ACC112 (cell line): ENCODE data around the gene ABHD16B.

Experiments used
- H2AFZ ChIP-seq: fragments of 200-600 bp; sonication (generic); one replicate; pipeline ENCODE4 v1.6.0; 2017; ENCODE audit warnings: antibody characterized with exemption, low read length; ENCODE audit not compliant: unreplicated experiment
- H3K27ac ChIP-seq: fragments of 200-600 bp; sonication (generic); 2 replicates; pipeline ENCODE4 v1.5.1; 2014; ENCODE audit warnings: low read depth, mild to moderate bottlenecking, antibody characterized with exemption, low read length, moderate library complexity
- H3K27me3 ChIP-seq: fragments of 200-600 bp; sonication (generic); 2 replicates; pipeline ENCODE4 v1.6.1; 2014; ENCODE audit warnings: mild to moderate bottlenecking, antibody characterized with exemption, low read length, moderate library complexity, mixed read lengths; ENCODE audit not compliant: insufficient read depth
- H3K36me3 ChIP-seq: fragments of 200-600 bp; sonication (generic); 2 replicates; pipeline ENCODE4 v1.6.1; 2016; ENCODE audit warnings: mild to moderate bottlenecking, antibody characterized with exemption, low read length, moderate library complexity, mixed read lengths; ENCODE audit not compliant: insufficient read depth
- H3K4me1 ChIP-seq: fragments of 200-600 bp; sonication (generic); one replicate; pipeline ENCODE4 v1.6.1; 2016; ENCODE audit warnings: low read length, mixed read lengths; ENCODE audit not compliant: insufficient read depth, unreplicated experiment, control insufficient read depth
- H3K4me3 ChIP-seq: fragments of 200-600 bp; sonication (generic); 2 replicates; pipeline ENCODE4 v1.5.1; 2014; ENCODE audit warnings: mild to moderate bottlenecking, low read depth, low read length
- H3K79me2 ChIP-seq: fragments of 200-600 bp; sonication (generic); one replicate; pipeline ENCODE4 v1.6.0; 2016; ENCODE audit warnings: low read length; ENCODE audit not compliant: control insufficient read depth, unreplicated experiment, insufficient read depth

ABHD16B gene

DNA sequence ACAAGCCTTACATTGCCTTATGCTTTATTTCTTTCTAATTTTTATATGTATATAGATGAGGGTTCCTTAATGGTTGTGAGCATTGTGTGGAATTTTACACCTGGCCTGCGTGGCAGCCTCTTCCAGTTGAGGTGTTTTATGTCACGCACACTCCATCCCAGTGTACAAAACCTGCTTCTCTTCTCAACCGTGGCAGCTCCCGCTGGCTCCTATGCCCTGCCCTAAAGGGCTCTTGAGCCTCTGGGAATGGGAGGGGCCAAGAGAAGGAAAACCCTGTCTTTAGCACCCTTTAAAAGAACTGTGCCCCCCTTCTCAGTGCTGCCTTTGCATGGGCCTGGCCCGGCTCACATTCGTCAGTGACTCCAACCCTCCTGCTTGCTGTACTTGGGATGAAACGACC is 29.3 kb downstream of the ABHD16B start:
- peaks cover 8% of the 10 kb centered on the region for H3K4me1 ChIP-seq
- peaks cover 3% of the 10 kb centered on the region for H3K79me2 ChIP-seq
- no peak overlapping the region for H3K4me3 ChIP-seq
- H3K36me3 ChIP-seq = peaks cover 3% of the 10 kb centered on the region; the same call in 1 of the 2 replicates
- H3K27ac ChIP-seq = no peak overlapping the region
- no peaks in the 10 kb centered on the region for H3K27me3 ChIP-seq
- no peak overlapping the region for H2AFZ ChIP-seq

DNA sequence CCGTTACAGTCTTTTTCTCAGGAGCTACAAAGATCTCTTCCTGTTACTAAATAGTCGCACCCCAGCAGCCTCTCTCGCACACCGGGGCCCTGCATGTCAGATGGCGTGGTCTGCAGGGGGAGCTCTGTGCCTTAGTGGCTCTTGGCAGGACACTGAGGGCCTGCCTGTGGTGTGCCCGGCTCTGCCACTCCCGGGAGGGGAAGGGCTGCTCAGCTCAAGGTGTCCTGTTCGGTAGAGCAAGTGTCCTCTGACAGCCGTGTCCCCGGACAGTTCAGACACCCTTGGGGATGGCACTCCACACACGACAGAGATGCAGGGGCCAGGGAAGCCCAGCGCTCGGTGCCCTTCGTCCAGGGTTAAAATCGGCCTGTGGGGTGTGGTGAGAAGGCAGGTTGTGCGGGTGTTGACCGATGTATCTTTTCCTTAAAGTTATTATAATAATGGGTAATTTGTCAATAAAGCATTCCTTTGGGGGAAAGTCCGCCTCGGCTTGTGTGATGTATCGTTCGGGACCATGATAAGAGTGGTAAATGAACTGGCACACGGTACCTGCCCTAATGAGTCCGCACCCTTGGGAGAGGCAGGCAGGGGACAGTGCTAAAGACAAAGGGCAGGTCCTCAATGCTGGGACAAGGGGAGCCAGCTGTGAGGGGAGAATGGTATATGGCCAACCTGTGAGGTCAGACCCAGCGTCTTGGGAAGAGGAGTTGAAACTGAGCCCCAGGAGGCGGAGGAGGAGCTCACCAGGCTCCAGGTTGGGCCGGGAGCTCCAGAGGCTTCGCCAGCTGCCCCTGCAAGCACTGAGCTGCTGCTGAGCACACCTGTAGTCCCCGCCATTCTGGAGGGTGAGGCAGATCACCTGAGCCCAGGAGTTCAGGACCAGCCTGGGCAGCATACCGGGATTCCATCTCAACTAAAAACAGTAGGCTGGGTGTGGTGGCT is 30.0 kb downstream of the ABHD16B start:
- Histone ChIP-seq H3K36me3 (peaks cover 3% of the 10 kb centered on the region; the same call in 1 of the 2 replicates), H2AFZ (no peak overlapping the region), H3K27me3 (no peaks in the 10 kb centered on the region), H3K27ac (no peak overlapping the region), H3K4me3 (no peak overlapping the region), H3K79me2 (peaks cover 10% of the 10 kb centered on the region), H3K4me1 (peaks cover 8% of the 10 kb centered on the region)

DNA sequence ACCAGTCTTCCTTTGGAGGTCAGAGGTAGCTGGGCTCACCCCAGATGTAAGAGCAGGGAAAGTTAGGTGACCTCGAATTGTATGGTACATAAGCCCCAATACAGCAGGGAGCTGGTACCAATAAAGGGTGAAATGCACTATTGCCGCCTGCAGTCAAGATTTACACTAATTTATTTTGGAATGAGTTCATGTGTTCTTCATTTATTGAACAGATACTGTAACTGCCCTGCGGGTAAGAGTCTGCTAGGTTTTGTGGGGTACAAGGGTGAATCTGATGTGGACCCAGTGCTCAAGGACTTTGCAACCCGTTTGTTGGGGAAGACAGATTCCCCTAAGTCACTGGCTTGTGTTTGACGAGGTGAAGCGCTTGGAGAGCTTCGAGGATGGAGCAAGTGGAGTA is 31.1 kb downstream of the ABHD16B start:
- peaks cover 8% of the 10 kb centered on the region for H3K4me1 ChIP-seq
- H3K4me3 ChIP-seq = no peak overlapping the region
- H3K27me3 ChIP-seq = no peaks in the 10 kb centered on the region
- peaks cover 19% of the 10 kb centered on the region for H3K79me2 ChIP-seq
- no peak overlapping the region for H2AFZ ChIP-seq
- no peak overlapping the region for H3K27ac ChIP-seq
- H3K36me3 ChIP-seq = peaks cover 3% of the 10 kb centered on the region; the same call in 1 of the 2 replicates

DNA sequence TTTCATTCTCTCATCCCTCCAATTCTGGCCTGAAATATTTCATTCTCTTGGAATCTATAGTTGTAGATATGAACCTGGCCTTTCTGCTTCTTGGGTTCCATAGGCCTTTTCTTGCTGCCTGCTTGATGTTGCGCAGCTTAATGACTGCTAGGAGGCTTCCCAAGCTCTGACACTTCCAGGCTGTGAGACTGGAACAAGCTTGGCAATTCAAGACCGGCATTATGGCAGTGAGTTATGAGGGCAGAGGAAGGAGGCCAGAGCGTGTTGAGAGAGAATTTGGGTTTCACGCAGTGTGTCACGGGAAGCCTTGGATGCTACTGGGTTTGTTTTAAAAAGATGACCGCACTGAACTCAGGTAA is 32.7 kb downstream of the ABHD16B start:
- Histone ChIP-seq H3K27me3 (no peaks in the 10 kb centered on the region), H3K79me2 (peaks cover 35% of the 10 kb centered on the region), H2AFZ (no peak overlapping the region), H3K36me3 (peaks cover under 1% of the 10 kb centered on the region; the same call in 1 of the 2 replicates), H3K4me3 (peak overlapping the region; percentile 74), H3K27ac (no peak overlapping the region), H3K4me1 (peaks cover 8% of the 10 kb centered on the region)

DNA sequence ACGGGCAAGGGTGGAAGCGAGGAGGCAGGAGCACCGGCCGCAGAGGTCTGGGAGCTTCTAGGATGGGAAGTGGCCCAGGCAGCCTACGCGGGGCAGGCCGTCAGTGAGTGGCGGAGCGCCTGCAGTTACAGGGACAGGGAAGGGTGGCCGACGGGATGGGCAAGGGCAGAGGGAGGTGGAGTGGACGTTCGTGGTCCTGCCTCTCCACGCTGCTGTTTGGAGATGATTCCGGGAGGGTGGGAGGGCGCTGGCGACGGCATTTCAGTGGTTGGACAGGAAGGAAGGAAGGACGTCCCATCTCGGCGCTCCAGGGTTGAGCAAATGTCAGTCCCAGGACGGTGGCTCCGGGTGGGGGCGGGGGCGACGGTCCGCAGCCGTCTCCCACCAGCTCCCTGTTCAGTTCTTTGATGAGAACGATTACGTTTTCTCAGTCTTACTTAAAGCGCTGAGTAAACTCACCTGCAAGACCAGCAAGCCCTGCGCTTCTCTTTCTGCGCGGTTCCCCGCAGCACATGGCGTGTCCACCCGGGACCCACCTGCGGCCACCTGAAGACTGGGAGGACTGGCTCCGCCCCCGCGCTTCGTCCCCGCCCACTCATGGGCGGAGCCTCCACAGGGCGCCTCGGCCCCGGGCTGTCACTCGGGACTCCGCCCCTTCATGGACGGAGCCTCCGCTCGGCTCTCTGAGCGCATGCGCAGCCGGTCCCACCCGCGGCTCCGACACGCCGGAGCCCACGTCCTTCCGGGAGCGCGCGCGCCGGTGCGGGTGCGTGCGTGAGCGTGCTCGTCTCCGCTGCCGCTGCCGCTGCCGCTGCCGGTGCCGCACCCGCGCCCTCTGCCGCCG is 33.3 kb downstream of the ABHD16B start, which contains the start of gene DNAJC5:
Gene DNAJC5, plus strand, starts transcription at position 769 of the 844 bp plus-strand sequence. CDS start 33,220 bp downstream, outside the sequence.
- Histone ChIP-seq H3K4me1 (peaks cover 6% of the 10 kb centered on the region), H3K27me3 (no peaks in the 10 kb centered on the region), H3K4me3 (peak within 1 kb of the TSS; percentile 88), H2AFZ (peak within 1 kb of the TSS; percentile 72), H3K79me2 (peaks cover 41% of the 10 kb centered on the region), H3K27ac (peak within 1 kb of the TSS; percentile 79), H3K36me3 (no peaks in the 10 kb centered on the region)

DNA sequence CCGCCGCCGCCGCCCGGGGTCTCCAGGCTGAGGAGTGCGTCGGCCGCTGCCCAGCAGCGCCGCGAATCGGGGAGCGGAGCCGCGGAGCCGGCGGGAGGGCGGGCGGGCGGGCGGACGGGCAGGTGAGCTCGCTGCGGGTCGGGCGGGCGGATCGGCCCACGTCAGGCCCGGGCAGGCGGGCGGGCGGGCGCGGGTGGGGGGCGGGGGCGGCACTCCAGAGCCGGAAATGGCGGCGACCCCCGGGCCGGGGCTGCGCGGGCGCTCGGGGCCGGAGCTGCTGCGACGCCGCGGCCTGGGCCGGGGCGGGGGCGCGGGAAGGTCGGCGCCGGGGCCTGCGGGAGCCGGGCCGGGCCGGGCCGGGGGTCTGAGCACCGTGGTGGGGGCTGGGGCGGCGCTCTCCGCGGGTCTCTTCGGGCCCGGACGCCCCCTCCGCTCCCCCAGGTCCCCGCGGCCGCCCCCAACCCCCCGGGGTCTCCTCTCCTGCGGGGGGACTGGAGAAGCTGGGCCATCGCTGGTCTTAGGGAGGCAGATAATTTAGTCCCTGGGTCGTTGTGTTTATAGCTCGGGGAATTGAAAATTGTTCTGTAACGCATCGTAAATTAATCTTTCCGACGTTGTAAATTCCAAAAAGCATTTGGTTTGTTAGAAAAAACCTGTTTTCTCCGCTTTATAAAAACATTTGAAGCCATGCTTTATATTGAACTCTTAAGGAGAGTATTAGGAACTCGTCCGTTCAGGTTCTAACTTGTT is 34.1 kb downstream of the ABHD16B start:
- peak overlapping the region; percentile 79 for H3K27ac ChIP-seq
- H3K79me2 ChIP-seq = peaks cover 47% of the 10 kb centered on the region
- peak overlapping the region; percentile 88 for H3K4me3 ChIP-seq
- H2AFZ ChIP-seq = no peak overlapping the region
- no peaks in the 10 kb centered on the region for H3K27me3 ChIP-seq
- H3K36me3 ChIP-seq = no peaks in the 10 kb centered on the region
- H3K4me1 ChIP-seq = no peaks in the 10 kb centered on the region

DNA sequence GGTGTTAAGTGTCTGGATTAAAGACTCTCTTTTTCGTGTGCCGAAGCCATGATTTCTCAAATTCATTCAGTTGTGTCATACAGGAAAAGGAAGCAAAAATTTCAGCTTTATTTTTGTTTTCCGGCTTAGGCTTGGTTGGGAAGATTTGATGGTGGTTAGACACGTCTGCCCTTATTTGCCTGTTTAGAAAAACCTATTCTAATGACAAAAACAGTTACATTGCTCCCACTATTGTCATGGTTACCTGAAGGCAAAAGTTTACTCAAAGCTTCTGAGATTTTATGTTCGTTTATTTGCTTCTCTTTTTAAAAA is 34.6 kb downstream of the ABHD16B start:
- Histone ChIP-seq H3K27me3 (no peaks in the 10 kb centered on the region), H3K79me2 (peaks cover 52% of the 10 kb centered on the region), H3K36me3 (no peaks in the 10 kb centered on the region), H3K27ac (peak overlapping the region; percentile 79), H3K4me1 (no peaks in the 10 kb centered on the region), H3K4me3 (peak overlapping the region; percentile 88), H2AFZ (no peak overlapping the region)

DNA sequence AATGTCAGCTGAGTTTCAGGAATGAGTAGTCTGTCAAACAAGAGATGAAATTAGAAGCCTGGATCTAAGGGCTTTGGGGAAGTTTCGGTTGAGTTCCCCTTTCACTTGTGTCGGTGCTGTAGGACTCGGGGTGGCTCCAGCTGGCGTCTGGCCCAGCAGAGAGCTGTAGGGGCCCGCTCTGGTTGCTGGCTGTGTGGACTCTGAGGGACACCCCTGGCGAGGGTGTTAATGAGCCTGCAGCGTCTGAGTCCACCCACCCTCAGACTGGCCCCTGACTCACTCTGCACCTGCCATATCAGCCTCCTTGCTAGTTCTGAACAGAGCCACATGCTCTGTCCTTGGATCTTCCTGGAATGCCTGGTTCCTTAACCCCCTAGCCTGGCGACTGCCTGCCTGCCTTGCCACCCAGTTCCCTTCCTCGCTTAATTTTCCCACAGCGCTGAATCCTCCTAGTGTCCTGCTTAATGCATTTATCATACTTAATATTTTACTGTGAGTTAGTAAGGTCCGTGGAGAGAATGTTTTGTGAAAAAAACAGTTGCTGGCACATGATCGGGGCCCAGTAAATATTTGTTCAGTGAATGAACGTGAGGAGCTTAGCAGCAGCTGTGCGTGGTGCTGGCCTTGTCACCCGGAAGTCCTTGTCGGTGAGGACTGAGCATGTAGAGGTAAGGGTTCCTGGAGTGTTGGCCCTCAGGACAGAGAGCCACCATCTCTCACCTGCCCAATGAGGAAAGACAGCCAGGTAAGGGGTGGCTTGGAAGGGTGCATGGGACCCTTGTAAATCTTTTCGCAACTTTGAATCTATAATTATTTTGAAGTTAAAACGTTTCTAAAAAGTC is 35.2 kb downstream of the ABHD16B start:
- Histone ChIP-seq H3K36me3 (no peaks in the 10 kb centered on the region; the same call in 1 of the 2 replicates), H3K79me2 (peaks cover 57% of the 10 kb centered on the region), H3K4me3 (peak overlapping the region; percentile 88), H3K4me1 (no peaks in the 10 kb centered on the region), H3K27me3 (no peaks in the 10 kb centered on the region), H2AFZ (no peak overlapping the region), H3K27ac (peak overlapping the region; percentile 79)

DNA sequence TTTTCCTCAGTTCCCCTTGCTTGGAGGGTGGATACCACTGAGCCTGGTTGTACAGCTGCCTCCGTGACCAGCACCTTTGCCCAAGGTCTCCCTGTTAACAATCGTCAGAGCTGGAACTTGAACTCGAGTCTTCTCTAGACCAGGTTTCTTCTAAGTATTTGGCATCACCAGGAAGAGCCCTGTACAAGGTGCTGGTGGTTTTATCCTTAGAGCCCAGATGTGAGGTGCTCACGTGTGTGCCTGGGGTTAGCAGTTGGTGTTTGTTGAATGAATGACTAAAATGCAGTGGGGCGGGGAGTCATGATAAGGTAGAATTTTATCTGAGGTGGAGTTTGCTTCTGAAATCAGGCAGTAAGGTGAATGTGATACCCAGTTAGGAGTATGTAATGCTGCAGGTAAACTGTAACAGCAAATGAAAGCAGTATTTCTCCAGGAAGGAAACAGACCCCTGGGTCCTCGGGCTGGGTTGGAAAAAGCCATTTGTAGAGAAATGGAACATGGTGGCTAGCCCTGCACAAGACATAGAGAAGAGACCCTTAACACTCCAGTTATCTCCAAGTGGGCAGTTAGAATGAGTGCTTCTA is 36.8 kb downstream of the ABHD16B start:
- no peak overlapping the region for H3K4me3 ChIP-seq
- H3K27ac ChIP-seq = no peak overlapping the region
- no peak overlapping the region for H2AFZ ChIP-seq
- peaks cover 2% of the 10 kb centered on the region for H3K4me1 ChIP-seq
- H3K27me3 ChIP-seq = no peaks in the 10 kb centered on the region
- no peaks in the 10 kb centered on the region; the same call in 1 of the 2 replicates for H3K36me3 ChIP-seq
- H3K79me2 ChIP-seq = peaks cover 66% of the 10 kb centered on the region
